Neural crest cell (in vitro differentiated cells): Measurements from ENCODE around the gene CNGA1. TPM values are rescaled to one million over a fixed set of nuclear protein-coding genes. Genes with fewer than 3 reads are reported as not detected.

Experiments used
- DNase-seq: peaks from one replicate; pipeline ENCODE4 v3.0.0; 2021; ENCODE audit warnings: low read depth, mixed read lengths, low spot score
- H3K27ac Mint-ChIP-seq: one replicate; pipeline ENCODE4 v1.8.0; 2021; ENCODE audit warnings: mild to moderate bottlenecking, mixed read lengths; ENCODE audit not compliant: unreplicated experiment
- H3K27me3 Mint-ChIP-seq: 2 replicates; pipeline ENCODE4 v1.8.0; 2021; ENCODE audit warnings: low read depth, mild to moderate bottlenecking, mixed read lengths
- H3K36me3 Mint-ChIP-seq: 2 replicates; pipeline ENCODE4 v1.8.0; 2021; ENCODE audit warnings: low read depth, mild to moderate bottlenecking, mixed read lengths
- H3K4me1 Mint-ChIP-seq: 2 replicates; pipeline ENCODE4 v1.8.0; 2021; ENCODE audit warnings: mixed read lengths
- H3K4me3 Mint-ChIP-seq: one replicate; pipeline ENCODE4 v1.8.0; 2021; ENCODE audit warnings: mild to moderate bottlenecking, mixed read lengths
- H3K9me3 Mint-ChIP-seq: 2 replicates; pipeline ENCODE4 v1.8.0; 2021; ENCODE audit warnings: mixed read lengths
- total RNA-seq: library from RNA; stranded (reverse); gene quantifications from 2 replicates; pipeline ENCODE4 v1.2.1, GENCODE V29; 2021
- TF ChIP-seq, protein P1 (sequence below): fragments of 200-600 bp; sonication (generic); conservative IDR thresholded peaks from 2 replicates; pipeline ENCODE4 v1.5.0; 2021; ENCODE audit warnings: antibody characterized with exemption, mild to moderate bottlenecking

CNGA1 gene
- total RNA-seq, 1 donor from 2014 or later = not detected

- Mint-ChIP-seq H3K4me1 (peaks cover 7% of the 10 kb centered on the region), H3K36me3 (no peaks in the 10 kb centered on the region), H3K27ac (no peak overlapping the region), H3K9me3 (no peaks in the 10 kb centered on the region), H3K27me3 (peaks cover 56% of the 10 kb centered on the region), H3K4me3 (no peak overlapping the region)
- DNase-seq = no peak
- TF ChIP-seq, protein P1, sequence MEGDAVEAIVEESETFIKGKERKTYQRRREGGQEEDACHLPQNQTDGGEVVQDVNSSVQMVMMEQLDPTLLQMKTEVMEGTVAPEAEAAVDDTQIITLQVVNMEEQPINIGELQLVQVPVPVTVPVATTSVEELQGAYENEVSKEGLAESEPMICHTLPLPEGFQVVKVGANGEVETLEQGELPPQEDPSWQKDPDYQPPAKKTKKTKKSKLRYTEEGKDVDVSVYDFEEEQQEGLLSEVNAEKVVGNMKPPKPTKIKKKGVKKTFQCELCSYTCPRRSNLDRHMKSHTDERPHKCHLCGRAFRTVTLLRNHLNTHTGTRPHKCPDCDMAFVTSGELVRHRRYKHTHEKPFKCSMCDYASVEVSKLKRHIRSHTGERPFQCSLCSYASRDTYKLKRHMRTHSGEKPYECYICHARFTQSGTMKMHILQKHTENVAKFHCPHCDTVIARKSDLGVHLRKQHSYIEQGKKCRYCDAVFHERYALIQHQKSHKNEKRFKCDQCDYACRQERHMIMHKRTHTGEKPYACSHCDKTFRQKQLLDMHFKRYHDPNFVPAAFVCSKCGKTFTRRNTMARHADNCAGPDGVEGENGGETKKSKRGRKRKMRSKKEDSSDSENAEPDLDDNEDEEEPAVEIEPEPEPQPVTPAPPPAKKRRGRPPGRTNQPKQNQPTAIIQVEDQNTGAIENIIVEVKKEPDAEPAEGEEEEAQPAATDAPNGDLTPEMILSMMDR = no peak
These were observed 4.6 kb upstream of the CNGA1 start for GRCh38 chr4:48021100-48021499.

- DNase-seq = no peak
- Mint-ChIP-seq H3K27ac (no peak overlapping the region), H3K4me3 (peak overlapping the region; percentile 90), H3K4me1 (peaks cover 5% of the 10 kb centered on the region), H3K36me3 (peaks cover 3% of the 10 kb centered on the region), H3K9me3 (no peaks in the 10 kb centered on the region), H3K27me3 (peaks cover 69% of the 10 kb centered on the region)
- TF ChIP-seq, protein P1 = no peak
These were observed 1.6 kb upstream of the CNGA1 start for GRCh38 chr4:48018112-48018511.

DNA sequence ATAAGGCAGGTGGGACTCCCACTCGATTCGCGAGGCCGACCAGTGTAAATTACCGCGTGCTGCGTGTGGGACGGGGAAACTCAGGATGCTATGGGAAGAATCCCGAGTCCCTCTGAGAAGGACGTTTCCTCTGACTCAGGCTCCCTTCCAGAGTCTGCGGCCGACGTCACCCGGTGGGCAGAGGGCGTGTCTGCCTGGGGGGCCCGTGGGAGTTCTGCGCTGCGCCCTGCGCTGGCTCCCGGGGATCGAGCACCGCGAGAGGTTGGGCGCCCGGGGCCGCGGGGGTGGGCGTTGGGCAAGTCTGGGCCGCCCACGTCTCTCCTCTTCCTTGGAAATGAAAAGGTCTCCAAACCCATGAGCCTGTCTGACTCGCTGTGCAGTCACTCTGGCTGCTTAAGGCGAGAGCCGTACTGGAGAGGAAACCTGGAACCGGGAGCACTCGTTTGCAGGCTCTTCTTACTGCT is 659 bp upstream of the CNGA1 start:
- TF ChIP-seq, protein P1 = no peak
- peaks cover 5% of the 10 kb centered on the region for H3K4me1 Mint-ChIP-seq
- peaks cover 3% of the 10 kb centered on the region for H3K36me3 Mint-ChIP-seq
- H3K27me3 Mint-ChIP-seq = peaks cover 67% of the 10 kb centered on the region
- peak overlapping the region; percentile 90 for H3K4me3 Mint-ChIP-seq
- H3K9me3 Mint-ChIP-seq = no peaks in the 10 kb centered on the region
- H3K27ac Mint-ChIP-seq = no peak overlapping the region
- DNase-seq = peak; percentile 18

DNA sequence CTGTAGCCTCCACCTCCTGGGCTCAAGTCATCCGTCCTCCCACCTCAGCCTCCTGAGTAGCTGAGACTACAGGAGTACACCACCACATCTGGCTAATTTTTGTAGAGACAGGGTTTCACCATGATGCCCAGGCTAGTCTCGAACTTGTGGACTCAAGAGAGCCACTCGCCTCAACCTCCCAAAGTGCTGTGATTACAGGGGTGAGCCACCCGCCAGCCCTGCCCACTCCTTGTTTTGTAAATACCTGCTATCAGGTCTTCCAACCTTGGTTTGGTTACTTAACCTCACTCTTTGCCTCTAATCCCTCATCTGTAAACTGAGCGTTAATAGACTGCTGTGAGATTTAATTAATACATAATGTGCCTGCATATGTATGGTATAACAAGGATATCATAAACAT is 803 bp downstream of the CNGA1 start:
- Mint-ChIP-seq H3K4me3 (peak overlapping the region; percentile 90), H3K27ac (no peak overlapping the region), H3K36me3 (peaks cover 3% of the 10 kb centered on the region), H3K9me3 (peaks cover 11% of the 10 kb centered on the region), H3K27me3 (peaks cover 66% of the 10 kb centered on the region), H3K4me1 (peaks cover 5% of the 10 kb centered on the region)
- DNase-seq = no peak
- TF ChIP-seq, protein P1 = no peak

DNA sequence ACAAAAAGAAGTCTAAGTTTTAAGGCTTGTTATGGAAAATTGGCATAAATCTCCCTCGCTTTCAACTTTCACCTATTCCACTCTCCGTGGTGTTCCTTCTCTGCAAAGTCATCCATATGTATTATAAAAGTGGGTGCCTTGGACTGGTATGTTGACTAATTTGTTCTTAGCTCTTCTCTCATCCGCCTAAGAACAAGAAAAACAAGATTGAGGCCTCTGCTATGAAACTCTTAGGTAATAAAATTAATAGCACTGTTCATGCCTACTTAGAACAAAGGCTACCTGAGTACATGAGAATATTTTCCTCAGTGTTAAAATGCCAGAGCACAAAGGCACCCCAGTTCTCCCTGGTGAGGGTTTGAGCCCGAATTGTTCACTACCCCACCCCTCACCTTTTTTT is 1.3 kb downstream of the CNGA1 start:
- TF ChIP-seq, protein P1 = no peak
- peaks cover 63% of the 10 kb centered on the region for H3K27me3 Mint-ChIP-seq
- H3K4me1 Mint-ChIP-seq = peaks cover 5% of the 10 kb centered on the region
- H3K27ac Mint-ChIP-seq = no peak overlapping the region
- H3K9me3 Mint-ChIP-seq = peaks cover 13% of the 10 kb centered on the region
- no peak for DNase-seq
- H3K36me3 Mint-ChIP-seq = peaks cover 3% of the 10 kb centered on the region
- H3K4me3 Mint-ChIP-seq = no peak overlapping the region
